Left renal cortex interstitium (tissue), 4 donors: ENCODE data around the gene GRIK3. TPM values are rescaled to one million over a fixed set of nuclear protein-coding genes. Genes with fewer than 3 reads are reported as not detected.

Experiments used
- DNase-seq, 4 donors: peaks; one replicate each; pipeline ENCODE4 v3.0.0-alpha.2; 2013; ENCODE audit warnings: low read depth in 4 of 4, low spot score in 2 of 4, missing footprints in 1 of 4
- polyA plus RNA-seq, 4 donors: library from polyadenylated mRNA; unstranded; fragments of 120-200 nt; gene quantifications; one replicate each; pipeline ENCODE4 v1.2.1, GENCODE V29; 2013; ENCODE audit not compliant: insufficient read length in 4 of 4

The GRIK3 gene
- polyA plus RNA-seq, 4 donors = 3.1 to 4.2 (median 3.3) TPM

DNA sequence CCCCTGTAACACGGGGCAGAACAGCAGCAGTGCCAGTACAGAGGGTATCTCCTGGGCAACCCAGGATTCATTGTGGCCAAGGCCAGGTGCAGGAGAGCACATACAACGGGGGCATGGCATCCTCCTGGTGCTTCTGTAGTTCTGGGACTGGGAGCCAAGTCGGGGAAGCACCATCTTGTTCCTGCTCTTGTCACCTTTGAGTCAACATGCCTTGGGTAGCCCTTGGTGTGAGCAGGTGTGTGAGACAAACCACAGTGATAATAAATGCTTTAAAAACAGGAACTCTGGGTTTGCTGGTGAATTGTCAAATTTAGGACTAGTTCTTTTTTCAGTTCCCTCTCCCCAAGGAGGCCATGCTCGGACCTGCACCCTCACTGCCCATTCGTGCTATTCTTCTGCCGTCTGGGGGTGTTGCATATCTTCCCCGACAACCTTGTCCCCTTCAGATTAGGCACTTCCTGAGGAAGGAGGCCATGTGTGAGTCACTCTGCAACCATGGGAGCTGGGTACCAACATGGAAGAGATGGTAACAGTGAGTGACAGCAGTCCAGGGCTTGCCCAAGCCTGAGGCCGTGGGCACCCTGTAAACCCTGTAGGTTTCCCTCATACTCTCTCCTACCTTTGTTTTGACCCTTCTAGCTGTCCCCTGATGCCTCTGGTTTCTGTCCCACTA lies 150.2 kb downstream of the GRIK3 start:
- DNase-seq = no peak

DNA sequence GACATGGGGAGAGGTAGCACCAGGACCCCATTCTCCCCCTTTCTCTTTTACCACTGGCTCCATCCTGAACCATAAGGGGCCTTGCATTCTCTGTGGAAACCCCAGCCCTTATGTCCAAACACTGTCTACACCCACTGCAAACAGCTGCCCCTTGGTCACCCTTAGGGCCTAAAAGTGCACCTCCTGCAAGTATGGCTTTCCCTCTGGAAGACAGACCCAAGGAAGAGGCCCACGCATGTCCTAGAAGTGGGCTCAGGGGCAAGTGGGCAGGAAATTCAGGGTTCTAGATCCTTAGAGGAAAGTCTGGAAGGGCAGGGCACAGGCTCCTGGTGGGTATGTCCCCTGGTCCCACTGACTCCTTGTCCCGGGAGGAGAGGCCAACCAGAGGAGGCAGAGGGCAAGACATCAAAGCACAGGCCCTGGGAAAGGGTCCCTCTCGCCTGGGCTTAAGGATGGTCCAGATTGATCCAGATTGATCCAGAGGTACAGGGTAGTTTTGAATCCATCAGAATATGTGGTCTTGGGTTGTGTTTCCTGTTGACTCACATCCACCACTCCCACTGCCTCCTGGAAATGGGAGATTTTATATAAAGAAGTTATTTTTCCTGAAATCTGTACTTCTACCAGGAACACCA lies 150.9 kb downstream of the GRIK3 start:
- no peak for DNase-seq

DNA sequence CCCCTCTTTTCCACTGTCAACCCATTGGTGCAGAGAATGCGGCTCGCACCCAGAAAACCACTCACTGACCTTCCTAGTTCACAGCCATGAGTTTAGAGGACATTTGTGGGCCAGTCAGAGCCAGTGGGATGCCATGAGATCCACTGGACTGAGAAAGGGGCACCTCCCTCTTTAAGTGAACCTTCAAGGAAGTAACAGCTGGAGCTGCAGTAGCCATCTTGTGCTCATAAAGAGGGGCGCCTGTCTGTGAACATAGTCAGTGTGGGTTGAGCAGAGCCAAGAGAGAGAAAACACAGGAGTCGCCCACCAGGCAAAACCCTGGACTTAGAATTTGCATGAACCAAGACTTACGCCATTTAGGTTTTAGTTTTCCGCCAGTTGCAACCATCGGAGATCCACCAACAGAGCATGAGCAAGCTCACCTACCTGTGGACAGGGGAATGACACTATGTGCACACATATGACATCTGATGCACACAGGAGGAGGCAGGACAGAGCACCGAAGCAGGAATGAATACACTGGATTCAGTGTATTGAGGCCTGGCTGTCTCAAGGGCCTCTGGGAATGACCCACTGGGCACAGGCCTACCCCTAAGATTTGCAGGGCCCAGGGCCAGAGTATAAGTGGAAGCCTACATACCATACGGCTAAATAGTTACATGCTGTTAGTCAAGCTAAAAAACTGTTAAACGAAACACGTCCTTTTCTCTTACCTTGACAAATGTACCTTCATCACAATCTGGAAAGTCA lies 151.6 kb downstream of the GRIK3 start:
- DNase-seq = no peak

DNA sequence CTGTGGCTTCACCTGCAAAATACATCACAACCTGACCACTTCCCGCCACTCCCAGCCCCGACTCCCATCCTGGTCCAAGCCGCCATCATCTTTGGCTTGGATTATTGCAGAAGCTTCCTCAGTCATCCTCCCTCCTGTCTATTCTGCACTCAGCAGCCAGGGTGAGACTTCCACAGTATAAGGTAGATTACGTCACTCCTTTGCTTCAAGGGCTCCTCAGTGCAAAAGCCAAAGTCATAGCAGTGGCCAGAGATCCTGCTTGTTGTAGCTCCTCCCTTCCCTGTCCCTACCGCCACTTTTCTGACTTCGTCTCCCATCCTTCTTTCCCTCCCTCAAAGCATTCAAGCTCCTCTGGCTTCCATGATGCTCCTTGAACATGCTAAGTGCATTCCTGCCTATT lies 152.8 kb downstream of the GRIK3 start:
- no peak for DNase-seq

DNA sequence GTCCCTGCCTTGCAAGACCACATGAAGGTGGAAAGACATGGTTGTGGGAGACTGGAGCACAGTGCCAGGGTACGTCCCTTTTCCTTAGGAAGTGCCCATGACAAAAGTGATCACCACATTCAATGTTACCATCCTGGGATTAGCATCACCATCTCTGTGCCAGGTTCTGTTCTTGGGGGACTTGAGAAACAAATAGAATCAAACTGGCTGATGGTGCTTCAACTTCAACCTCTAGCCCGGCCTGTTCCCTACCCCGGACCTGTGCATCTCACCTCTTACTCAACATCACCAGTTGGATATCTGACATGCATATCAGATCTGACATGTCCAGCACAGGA lies 153.3 kb downstream of the GRIK3 start:
- no peak for DNase-seq

DNA sequence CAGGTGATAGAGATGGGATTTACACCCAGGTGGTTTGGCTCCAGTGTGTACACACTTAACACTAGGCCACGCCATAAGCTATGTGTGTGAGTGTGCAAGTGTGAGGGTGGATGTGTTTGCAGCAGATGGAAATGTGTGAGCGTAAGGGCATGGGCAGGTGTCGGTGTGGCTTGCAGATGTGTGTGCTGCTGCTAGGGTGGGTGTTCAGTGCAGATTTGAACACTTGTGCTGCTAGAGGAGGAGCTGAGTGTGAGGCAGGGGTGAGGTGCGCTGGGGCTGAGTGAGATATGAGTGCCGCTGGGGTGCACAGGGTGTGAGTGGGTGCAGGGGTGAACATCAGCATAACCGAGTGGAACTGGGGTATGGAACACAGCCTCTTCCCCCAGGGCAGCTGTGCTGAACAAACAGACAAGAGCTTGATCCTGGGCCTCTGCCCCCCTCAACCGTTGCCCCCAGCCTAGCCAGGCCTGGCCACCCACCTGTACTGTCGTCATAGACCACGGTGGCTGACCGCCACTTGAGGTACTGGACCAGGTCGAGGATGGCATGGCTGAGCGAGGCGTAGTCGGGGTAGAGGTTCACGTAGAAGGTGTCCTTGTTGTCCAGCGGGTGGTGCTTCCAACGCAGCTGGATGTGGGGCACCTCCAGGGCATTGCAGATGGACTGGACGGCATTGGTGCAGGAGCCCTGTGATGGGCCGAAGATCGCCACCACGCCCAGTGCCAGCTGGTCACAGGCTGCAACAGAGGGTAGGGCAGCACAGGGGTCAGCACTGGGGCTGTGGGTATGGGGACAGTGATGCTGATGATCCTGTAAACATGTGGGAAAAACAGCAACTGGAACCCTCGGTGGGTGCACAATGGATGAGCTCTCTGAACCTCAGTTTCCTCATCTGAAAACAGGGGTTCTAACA lies 153.9 kb downstream of the GRIK3 start:
- no peak for DNase-seq

DNA sequence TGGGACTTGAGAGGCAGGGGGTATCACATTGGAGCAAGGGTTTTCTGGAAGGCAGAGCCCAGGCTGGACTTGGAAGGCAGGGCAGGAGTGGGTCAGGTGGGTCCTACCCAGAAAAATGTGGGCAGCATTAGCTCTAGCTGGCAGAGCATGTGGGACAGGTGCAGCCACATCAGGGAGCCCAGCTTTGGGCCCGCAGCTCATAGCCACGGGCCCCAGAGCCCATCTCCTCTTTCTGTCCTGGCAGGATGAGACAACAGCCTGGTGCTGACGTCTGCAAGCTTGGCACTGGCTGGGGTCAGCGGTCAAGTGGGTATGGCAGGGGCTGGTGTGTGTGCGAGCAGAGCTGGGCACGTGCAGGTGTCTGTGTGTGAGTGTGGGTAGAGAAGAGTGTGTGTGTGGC lies 154.7 kb downstream of the GRIK3 start:
- DNase-seq = no peak

DNA sequence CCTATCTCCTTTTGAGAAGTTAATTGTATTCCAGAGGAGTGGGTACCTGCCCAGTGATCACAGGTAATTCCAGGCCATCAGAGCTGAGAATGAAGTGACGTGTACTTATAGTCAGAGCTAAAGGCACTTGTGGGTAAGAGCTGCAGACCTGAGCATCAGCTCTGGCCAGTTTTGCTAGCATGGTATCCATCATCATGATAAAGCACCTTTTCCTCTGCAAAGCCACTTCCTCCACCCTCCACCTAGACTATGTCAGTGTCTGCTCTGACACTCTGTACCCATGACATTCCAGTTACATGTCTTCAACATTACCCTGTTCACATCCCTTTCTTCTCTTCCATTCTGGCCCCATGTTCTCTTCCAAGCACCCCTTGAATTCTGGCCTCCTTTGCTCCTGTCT lies 157.3 kb downstream of the GRIK3 start:
- no peak for DNase-seq

DNA sequence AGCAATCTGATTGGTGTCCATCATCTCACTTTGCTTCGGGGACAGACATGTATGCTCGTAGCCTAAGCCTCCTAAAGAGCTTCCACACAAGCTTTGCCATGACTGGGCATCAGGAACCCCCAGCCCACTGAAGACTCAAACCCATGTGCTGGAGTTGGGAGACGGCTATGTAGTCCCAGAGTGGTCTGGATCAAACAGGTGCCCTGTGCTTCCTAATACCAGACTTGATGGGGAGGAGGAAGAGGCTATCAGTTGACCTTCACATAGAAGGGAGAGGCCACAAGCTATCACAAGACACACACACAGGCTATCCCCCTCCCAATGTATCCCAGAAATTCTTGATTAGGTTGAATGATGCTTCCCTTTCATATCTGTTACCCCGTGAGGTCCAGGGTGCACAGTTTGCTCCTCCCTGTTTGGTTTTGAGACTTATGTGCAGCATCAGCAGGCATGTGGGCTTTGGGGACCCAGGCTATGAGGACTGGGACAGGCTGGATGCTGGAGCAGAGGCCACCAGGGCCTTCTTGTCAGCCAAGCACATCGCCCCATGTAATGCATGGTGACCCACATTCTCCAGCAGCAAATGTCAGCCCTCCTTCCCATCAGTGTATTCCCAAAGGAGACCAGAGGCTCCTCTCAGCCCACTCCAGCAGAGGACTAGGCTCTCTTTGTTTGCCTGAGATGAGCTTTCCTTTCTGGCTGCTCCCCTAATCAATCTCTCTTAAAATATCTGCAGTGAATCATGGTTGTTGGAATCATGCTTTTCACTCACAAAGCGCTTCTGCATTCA lies 159.8 kb downstream of the GRIK3 start:
- no peak for DNase-seq

DNA sequence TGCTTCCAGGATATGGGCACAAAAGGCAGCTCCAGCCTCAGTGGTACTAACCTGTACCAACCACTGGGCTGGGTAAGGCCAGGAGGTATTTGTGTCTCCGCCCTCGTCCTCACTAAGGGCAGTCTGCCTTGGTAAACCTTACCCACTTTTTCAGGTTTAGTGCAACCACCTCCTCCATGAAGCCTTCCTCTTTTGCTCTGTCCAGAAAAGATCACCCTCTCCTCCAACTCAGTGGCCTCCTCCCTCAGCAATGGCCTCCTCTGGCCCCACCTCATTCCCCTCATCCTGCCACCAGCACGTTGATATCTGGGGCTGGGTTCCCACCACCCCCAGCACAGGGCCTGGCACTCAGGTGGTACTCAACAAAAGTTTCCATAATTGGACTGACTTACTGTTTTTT lies 161.5 kb downstream of the GRIK3 start:
- no peak for DNase-seq

DNA sequence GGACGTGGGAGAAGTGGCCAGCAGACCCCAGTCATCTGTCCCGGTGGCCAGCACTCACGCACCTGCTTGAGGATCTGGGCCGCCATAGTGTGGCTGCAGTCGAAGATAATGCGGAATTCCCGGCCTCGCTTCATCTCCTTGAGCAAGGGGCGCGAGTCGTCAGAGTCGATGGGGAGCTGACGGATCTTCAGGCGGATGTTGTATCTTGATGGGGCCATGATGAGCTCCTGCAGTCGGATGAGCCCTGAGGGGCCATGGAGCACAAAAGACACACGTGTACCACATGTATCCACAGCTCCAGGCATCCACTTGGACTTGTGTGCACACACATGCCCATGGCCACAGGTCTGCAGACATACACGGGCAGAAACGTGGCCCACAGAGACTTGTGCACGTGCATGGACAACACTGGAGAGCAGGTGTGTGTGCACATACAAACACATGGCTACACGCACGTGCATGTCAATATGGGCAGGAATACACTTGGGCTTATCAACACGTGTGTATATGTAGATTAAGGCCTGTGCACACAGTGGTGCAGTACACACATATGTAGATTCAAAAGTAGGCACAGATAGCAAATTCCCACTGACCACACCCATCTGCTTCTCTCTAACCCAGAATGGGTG lies 162.1 kb downstream of the GRIK3 start:
- DNase-seq = no peak

DNA sequence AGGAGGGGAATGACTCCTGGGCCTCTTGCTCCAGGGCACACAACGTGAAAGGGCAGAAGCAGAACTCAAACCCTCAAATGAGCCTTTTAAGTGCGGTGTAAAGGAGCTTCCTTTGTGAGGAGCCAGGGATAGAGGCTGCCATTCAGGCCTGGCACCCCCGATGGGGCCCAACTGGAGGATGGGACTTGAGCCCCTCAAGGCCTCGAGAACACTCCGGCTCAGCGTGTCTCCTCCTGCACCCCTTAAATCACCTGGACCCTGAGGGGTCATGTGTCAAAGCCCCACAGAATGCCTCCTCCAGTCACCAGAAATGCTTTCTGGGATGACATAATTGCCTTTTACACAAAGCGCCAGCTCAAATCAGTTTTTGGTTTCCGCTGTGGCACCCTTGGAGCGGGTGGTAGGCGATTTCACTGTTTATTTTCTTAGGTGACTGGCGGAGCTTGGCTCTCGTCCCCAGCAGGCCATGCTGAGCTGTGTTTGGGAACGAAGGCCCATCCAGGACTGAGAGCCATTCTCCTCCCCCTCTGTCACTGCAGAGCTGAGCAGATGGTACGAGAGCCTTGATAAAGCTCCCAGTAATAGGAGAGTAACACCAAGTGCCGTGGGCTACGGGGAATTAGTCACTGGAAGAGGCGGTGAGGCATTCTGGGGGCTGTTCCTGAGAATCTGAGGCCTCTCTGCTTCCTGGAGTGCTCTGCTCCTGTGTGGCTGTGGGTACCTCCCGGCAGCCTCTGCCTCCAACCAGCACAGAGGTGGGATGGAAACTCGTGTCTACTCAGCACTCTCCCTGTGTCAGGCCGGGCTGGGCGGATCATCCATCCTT lies 163.0 kb downstream of the GRIK3 start:
- DNase-seq = no peak

DNA sequence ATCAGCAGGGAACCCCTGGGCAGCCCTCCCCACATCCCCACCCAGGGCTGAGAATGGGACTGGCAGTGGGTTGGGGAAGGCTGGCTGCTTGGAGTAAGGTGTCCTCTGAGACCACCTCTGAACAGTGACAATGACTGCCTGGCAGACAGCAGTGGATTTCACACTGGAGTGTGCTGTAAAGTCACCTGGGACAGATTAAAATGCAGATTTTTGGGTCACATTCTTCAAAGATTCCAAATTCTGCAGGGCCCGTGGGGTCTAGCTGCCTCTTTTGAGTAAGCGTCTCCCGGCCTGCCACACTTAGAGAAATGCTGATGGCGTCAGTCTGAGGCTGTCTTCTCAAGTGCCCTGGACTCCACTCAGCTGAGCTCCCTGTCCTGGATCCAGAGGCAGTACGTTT lies 164.5 kb downstream of the GRIK3 start:
- DNase-seq = no peak

DNA sequence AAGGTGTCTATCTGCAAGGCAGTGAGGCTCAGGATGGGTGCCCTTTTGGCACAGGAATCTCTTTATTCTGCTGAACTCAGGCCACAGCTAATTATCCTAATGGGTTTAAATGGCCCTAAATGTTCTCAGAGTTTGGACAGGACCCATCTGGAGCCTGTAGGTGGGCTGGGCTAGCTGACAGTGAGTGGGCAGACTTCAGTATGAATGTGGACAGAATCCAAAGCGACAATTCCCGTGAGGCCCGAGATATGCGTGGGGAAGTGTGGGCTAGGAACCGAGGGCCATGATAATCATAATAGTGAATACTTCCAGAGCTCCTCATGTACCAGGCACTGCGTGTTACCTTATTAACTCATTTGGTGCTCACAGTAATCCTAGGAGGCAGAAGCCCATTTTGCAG lies 165.3 kb downstream of the GRIK3 start:
- no peak for DNase-seq

DNA sequence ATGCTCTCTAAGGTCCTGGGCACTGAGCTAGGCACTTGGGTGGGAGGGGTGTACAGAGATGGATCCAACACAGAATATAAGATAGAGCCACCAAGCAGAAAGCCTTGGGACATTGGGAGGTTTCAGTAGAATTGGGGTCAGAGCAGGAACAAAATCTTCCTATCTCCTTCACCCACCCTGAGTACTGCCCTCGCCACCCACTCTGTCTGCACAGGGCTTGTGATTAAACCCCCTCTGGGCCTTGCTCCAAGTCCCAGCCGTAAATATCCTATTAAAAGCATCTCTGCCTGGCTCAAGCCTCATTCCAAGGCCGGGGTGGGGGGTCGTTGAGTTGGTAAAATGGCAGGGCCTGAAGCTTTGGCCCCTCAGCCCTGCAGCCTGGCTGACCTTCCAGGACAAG lies 166.7 kb downstream of the GRIK3 start:
- no peak for DNase-seq

DNA sequence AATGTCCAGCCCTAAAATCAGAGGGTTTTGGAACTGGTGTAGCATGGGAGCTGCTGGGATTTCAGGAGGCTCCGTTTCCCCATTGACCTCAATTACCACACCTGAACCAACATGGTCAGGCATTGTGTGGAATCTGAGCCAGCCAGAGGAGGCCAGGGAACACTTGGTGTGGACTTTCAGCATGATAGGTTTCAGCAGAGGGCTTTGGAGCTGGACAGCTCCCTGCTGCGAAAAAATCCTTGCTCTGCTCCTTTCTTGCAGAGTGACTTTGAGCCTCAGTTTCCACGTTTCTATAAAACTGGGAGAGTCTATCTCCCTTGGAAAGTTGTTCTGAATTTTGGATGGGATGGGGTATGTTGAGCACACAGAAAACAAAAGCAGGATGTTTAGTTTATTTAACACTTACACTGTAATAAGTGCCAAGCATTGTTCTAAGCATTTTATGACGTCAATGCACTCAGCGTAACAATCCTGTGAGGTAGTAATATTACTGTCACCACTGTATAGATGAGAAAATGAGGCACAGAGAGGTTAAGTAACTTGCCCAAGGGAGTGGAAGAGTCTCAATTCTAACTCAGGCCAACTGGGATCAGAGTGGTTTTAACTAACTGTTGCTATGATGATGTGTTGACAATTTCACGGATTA lies 168.0 kb downstream of the GRIK3 start:
- DNase-seq = peak in 1 of 4 donors; percentile 15

DNA sequence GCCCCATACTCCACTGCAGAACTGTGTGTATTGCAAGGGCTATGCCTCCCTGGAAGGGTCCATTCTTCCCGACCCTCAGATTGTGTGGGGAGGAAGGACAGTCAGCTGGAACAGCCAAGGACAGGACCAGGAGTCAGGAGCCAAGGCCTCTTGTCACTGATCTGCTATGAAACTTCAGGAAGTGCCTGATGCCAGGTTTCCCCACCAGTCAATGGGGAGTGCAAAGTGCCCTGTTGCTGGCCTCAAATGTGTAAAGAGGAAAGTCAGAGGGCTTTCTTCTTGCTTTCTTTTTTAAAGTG lies 168.8 kb downstream of the GRIK3 start:
- DNase-seq = no peak

DNA sequence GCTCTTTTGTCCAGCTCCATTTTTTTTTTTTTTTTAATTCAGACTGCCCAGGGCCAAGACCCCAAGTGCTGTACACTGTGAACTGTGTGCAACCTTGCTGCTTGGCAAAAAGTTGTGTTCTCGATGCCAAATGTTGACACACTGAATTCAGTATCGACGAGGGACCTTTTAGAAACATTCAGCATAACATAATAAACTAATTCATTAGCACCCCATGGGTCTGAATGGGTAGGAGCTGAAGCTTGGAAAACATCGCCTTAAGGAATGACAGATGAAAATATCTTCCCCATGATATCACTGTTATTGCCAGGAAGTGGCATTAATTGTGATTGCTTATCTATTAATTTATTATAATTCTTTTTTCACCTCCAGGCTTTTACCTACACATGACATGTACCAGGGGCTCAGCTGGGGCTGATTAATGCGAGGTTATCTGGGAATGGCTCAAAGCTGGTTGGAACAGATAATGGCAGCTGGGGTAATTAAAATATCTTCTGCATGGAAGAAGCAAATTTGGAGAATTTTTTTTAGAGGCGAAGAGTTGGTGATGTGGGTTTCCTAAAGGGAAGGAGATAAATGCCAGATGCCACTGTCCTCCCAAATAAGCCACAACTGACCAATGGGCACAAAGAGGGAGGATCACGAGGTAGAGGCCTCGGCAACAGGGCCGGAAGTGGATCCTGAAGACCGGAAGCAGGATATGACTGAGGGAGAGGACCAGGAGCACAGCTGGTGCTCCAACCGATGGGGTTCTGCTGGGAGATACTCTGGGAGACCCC lies 169.3 kb downstream of the GRIK3 start:
- DNase-seq = no peak
